Stimulated activated CD4-positive, alpha-beta T cell treated with anti-CD3 and anti-CD28 coated beads, Interleukin-15, amount 100 ng/mL, for 1 hour (primary cell): Measurements from ENCODE around the gene KCNAB1.
"Not testable (repeated sequence)": the region's sequence is repeated elsewhere in the genome, so short reads cannot be mapped to it uniquely, and the experiment has no call there.

Source experiments
- DNase-seq, 2 donors: peaks; one replicate each; pipeline ENCODE4 v3.0.0-alpha.2; 2020; ENCODE audit warnings: low read depth in 1 of 2, low spot score in 1 of 2

The KCNAB1 gene

DNA sequence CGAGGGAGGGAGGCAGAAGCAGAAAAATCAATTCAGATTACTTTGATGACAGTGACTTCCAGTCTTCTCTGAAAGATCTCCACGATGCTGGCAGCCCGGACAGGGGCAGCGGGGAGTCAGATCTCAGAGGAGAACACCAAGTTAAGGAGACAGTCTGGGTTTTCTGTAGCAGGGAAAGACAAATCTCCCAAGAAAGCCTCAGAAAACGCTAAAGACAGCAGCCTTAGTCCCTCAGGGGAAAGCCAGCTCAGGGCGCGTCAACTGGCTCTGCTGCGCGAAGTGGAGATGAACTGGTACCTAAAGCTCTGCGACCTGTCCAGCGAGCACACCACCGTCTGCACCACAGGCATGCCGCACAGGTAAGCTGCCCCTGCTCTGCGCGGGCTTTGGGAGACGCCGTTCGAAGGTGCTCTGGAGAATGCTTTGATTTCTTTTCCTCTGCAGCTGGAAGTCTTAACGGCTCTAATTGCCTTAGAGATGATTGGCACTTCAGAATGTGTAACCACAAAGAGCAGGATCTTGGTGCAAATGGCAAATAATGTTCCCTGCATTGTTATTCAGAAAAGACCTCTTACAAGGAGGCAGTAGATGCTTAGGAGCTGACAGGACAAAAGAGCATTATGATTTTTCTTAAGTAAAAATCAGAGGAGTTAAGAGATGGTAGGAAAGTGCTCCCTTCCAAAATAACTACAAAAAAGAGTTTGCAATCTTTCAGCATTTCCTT is at the start of gene KCNAB1:
KCNAB1 (plus strand) TSS at position 51 of the 724 bp plus-strand sequence.
- no peak for DNase-seq

DNA sequence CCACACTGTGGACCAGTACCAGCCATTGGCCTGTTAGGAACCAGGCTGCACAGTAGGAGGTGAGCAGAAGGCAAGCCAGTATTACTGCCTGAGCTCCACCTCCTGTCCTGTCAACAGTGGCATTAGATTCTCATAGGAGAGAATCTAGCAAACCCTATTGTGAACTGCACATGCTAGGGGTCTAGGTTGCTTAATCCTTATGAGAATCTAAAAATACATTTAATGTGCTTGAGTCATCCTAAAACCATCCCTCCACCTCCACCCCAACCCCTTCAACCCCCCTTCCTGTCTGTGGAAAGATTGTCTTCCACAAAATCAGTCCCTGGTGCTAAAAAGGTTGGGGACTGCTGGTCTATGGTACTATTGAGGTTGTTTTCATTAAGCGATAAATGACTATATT is 49.3 kb upstream of the KCNAB1 start:
- no peak for DNase-seq

DNA sequence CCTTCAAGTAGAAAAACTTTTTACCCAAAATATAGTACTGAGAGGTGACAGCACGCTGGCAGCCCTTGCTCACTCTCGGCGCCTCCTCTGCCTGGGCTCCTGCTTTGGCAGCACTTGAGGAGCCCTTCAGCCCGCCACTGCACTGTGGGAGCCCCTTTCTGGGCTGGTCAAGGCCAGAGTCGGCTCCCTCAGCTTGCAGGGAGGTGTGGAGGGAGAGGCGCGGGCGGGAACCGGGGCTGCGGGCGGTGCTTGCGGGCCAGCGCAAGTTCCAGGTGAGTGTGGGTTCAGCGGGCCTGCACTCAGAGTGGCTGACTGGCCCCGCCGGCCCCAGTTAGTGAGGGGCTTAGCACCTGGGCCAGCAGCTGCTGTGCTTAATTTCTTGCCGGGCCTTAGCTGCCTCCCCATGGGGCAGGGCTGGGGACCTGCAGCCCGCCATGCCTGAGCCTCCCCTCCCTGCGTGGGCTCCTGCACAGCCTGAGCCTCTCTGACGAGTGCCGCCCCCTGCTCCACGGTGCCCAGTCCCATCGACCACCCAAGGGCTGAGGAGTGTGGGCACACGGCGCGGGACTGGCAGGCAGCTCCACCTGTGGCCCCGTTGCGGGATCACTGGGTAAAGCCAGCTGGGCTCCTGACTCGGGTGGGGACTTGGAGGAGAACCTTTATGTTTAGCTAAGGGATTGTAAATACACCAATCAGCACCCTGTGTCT is 47.3 kb upstream of the KCNAB1 start:
- DNase-seq: not testable (repeated sequence)

DNA sequence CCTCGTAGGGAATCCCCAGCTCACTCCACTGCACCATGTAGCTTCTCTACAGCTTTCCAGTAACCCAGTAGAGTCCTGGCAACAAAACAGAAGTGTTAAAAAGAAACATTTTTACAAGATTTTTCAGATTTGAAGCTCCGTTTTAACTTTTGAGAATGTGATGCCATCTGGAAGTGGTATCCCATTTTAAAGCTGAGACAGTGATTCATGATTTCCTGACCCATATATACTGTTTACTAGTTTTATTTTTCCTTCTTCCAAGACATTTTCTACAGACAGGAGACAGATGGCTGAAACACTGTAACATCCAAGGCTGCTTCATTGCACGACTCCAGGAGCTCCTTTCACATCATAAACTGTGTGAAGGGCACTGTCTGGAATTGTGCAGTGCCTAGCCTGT is 30.3 kb upstream of the KCNAB1 start:
- no peak for DNase-seq

DNA sequence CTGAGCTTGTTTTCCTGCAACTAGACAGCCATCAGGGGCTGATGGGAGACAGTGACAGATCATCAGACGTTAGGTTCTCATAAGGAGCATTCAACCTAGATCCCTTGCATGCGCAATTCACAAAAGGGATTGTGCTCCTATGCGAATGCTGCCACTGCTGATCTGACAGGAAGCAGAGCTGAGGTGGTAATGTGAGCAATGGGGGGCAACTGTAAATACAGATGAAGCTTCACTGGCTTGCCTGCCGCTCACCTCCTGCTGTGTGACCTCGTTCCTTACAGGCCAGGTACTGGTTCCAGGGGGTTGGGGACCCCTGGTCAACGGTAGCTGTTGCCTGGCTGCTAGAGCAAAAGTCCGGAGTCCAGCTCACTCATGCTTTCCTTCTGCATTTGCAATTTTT is 26.4 kb upstream of the KCNAB1 start:
- DNase-seq: no peak

DNA sequence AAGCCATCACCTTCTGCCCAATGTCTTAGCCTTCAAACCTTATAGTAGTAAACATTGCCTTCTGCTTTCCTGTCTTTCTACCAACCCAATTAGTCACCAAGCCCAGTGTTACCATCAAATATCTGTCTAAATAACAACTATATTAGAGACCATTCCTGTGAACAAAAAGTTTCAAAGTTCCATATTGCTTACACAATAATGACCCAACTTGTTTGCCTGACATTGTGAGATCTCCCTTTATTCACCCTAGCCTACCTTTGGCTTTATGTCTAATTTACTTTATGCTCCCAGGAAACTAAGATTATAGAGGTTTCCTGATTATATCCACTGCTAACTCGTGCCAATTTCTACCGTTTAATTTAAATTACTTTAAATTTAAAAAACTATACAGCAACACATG is 26.0 kb upstream of the KCNAB1 start:
- no peak for DNase-seq

DNA sequence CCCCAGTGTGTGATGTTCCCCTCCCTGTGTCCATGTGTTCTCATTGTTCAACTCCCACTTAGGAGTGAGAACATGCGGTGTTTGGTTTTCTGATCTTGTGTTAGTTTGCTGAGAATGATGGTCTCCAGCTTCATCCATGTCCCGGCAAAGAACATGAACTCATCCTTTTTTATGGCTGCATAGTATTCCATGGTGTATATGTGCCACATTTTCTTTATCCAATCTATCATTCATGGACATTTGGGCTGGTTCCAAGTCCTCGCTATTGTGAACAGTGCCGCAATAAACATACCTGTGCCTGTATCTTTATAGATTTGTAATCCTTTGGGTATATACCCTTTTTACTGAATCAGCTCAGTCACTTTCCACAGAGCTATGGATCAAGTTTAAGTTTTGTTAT is 24.7 kb upstream of the KCNAB1 start:
- not testable (repeated sequence) for DNase-seq

DNA sequence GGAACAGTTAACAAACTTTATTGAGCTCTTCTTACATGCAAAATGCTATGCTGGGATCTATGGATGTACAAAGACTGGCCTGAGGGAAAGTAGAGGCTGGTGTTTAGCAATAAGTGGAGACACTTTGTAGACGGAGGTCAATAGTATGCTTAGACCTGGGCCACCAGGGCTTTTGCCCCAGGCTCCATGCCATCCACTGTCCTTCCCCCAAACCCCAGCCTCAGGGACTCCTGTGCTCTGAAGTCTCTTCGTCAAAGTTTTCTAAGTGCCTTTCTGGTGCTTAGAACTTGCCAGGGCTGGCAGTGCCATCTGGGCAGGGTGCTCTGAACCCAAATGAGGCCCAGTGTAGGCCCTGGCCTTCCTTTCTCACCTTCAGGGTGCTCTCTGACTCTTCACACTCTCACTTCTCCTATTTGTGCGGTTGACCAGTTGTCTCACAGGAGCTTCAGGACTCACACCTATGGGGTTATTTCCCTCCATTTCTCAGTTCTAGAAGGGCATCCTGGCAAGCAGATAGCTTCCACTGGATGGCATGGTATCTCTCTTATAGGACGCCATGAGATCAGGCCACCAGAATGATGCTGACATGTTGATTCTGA is 21.8 kb upstream of the KCNAB1 start:
- DNase-seq: no peak

DNA sequence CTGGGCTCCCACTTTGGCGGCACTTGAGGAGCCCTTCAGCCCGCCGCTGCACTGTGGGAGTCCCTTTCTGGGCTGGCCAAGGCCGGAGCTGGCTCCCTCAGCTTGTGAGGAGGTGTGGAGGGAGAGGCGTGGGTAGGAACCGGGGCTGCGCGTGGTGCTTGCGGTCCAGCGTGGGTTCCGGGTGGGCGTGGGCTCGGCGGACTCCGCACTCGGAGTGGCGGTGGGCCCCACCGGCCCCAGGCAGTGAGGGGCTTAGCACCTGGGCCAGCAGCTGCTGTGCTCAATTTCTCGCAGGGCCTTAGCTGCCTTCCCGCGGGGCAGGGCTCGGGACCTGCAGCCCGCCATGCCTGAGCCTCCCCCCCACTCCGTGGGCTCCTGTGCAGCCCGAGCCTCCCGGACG is 21.0 kb upstream of the KCNAB1 start:
- not testable (repeated sequence) for DNase-seq

DNA sequence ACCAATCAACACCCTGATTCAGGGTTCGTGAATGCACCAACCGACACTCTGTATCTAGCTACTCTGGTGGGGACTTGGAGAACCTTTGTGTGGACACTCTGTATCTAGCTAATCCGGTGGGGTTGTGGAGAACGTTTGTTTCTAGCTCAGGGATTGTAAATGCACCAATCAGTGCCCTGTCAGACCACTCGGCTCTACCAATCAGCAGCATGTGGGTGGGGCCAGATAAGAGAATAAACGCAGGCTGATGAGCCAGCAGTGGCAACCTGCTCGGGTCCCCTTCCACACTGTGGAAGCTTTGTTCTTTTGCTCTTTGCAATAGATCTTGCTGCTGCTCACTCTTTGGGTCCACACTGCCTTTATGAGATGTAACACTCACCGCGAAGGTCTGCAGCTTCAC is 20.4 kb upstream of the KCNAB1 start:
- not testable (repeated sequence) for DNase-seq

DNA sequence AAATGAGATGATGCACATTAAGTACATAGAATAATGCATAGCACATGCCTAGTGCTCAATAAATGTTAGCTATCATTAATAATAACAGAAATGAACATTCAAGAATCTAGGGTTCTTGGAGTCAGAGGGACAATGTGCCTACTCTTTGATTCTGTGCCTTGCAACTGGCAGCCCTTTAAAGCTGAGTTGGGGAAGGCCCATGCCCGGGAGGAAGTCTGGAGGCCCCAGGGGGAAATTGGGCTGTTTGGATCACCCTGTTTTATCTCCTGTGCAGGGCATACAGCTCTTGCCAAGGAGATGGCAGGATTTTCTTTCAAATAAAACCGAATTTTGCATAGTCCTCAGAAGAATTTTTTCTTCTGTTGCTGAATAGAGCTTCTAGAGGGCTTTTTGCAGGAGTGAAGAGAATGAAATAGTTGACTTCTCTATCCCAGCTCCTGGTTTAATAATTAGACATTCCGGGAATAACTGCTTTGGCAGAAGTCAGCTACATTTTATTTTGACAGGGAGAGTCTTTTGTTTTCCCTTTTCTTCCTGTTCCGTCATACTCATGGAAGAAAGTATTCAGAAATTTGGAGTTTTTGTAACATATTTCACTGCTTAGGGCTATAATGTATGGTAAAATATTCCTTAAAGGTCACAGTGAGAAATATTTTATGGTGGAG is 18.0 kb upstream of the KCNAB1 start:
- DNase-seq: no peak

DNA sequence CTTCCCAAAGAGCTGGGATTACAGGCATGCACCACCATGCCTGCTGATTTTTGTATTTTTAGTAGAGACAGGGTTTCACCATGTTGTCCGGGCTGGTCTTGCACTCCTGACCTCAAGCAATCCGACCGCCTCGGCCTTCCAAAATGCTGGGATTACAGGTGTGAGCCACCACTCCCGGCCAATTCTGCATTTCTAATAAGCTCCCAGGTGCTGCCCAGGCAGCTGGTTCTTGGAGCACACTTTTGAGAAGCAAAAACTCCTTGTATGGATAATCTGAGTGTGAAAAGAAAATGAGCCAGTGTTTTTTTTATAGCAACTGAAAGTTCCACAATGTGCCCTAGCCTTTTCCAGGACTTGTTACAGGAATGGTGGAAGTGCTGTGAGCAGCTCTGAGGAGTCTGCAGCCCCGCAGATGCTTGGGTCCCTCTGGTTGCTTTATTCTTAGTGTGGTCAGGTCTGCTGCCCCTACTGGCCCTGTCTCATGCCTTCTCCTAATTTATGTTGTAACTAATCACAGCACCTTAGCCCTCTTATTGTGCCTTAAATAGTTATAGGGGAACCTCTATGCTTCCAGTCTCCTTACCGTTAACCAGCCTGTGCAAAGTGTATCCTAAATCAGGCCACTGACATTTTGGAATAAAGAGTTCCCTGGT is 13.5 kb upstream of the KCNAB1 start:
- no peak for DNase-seq

DNA sequence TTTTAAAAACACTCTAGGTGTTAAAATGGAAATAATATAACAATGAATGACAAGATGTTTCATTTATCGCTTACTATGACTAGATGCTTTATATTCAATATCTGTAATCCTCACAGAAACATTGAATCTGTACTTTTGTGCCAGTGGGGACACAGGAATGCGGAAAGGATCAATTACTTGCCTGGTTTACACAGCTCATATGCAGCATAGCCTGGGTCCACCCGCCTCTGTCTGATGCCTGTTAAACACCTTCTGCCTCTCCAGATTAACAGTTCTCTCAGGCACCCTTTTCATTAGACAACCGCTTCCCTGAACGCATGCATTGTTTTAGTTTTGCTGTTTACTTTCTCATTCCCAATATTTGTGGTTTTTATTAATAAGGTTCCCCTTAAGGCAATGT is 12.9 kb upstream of the KCNAB1 start:
- no peak for DNase-seq

DNA sequence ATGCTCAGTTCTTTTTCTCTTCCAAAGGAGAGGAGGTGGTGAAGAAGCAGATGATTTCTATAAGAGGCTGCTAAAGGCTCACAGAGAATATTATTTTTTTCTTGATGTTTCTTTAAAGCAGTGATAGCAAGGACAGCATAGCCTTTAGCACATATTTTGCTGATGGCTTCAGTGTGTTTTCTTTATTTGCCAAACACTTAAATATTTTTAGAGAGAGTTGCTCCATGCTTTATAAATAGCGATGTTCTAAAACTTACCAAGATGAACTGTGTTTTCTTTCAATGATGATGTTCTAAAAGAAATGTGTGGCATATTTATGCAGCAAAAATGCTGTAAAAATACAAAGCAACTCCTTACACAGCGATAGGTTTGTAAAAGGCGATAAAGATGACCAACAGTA is 11.8 kb upstream of the KCNAB1 start:
- no peak for DNase-seq

DNA sequence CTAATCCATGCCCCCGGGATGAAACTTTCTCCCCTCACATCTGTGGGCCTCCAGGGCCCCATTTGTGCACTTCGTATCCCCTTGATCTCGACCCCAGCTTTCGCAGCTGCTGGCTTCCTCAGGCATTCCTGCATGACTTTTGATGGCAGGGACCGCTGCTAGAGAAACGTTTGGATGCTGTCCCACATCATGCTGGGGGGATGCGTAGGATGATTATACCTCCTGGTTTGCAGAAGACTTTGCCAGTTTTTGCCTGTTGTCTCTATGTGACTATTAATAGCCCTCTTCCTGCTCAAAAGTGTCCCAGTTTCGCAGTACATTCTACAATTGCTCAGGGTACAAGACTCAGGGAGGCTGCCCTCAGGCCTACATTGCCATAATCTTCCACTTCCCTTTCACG is 10.4 kb upstream of the KCNAB1 start:
- no peak for DNase-seq

DNA sequence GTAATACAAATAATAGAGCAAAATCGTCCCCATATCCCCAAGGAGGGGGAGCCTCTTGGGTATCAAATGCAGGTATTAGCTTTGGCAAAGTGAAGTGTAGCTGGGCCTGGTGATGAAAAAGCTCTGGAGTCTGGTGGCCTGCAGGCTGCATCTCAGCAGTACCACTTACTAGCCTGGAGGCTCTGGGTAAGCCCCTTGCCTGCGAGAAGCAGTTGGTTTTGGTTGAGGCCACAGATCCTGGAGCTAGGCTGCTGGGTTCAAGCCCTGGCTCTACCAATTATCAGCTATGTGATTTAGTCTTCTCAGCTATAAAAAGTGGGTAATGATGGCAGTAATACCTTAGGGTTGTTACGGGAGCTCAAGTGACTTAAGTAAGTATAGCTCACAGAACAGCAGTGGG is 6.1 kb downstream of the KCNAB1 start:
- no peak for DNase-seq

DNA sequence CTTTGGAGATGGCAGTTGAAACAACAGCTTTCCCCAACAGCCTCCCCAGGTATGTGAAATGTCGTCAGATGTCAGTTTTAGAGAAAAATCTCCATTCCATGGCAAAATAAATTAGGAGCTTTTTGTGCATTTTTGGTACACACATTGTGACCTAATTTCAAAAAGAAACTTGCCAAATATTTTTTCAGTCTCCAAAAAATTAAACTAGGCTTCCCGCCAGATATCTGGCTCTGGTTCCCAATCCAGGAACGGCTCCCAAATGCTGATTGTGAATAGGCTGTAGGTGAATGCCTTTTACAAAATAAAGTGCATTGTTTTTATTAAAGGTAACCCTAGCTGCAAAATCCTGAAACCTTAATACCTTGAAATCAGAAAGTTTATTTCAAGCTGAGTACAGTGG is 10.9 kb downstream of the KCNAB1 start:
- DNase-seq: no peak

DNA sequence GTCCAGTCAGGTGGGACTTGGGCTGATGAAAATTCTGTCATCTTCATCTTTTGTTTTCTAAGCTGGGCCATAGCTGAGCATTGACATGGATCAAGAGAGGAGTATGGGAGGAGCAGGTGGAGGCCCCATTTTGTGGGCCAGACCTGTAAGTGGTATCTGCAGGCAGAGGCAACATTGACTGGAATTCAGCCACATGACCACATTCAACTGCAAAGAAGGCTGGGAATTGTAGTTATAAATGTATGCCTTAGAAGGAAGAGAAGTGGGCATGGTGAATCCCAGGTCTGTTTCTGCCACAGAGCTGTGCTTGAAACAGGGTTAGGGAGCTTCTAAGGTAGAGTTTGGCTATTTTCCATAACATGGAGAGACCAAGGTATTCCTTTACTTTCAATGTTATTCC is 11.4 kb downstream of the KCNAB1 start:
- DNase-seq: no peak

DNA sequence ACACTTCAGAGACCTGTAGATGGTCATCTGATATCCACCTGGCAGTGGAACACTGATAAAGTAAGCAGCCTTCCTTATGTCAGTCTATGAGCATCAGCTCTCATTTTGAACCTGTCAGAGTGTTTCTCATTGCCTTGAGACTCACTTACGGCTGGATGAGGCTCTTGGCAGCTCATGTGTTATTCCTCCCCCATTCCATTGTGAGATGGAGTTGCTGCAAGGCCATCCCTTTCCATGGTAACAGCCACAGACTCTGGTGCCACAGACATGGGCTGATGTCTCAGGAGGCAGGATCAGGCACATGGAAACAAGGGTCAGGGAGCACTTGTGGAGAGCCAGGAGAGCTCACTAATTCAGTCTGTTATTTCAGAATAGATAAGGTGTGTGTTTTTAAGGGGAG is 11.9 kb downstream of the KCNAB1 start:
- DNase-seq: no peak

DNA sequence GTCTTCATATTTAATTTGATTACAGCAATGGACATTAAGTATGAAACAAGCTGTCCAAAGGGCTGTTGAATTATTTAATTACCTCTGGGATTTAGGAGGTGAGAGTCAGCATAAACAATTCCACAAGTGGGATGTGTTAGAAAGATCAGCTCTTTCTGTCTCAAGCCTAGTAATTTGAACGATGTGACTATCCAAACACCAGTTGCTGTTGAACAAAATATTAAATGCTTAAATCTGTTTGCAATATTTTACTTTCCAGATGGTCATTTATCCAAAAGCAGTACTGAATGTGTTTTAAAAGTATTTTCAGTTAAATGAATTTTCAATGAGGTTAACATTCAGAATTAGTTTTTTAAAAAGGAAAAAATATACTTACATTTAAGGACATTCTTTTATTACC is 12.7 kb downstream of the KCNAB1 start:
- DNase-seq: no peak

DNA sequence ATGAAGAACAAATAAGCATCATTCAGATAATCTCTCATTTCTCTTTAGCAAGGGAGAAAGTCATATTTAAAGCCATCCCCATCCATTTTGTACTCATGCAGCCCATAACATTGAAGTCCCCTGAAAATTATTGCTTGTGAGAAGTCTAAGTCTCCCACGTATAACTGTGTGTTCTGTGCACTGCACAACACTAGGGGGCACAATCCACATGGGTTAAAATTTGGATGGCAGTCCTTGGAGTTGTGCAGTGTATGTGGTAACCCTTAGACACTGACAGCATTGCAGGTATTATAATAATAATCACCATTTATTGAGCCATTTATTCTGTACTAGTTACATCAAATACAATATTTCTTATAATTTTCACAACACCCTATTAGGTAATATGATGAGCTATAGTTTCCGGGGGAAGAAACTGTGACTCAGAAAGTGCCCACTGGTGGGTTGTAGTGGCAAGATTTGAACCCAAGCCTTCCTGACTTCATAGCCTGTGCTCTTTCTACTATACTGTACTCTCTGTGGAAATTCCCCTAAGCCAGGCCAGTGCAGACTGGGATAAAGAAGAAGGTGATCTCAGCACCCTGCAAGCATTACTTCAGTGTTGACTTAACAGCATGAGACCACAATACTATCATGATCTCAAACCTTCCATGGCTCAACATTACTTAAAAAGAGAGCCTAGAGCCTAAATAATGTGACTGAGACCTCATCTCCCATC is 15.7 kb downstream of the KCNAB1 start:
- DNase-seq: no peak
